AG04450 (cell line): ENCODE results near the gene FAM181A. TPM values are rescaled to one million over a fixed set of nuclear protein-coding genes. Genes with fewer than 3 reads are reported as not detected.

Source experiments
- CTCF ChIA-PET: fragments of 300-600, 350-600 bp; formaldehyde crosslinking; extraction: SDS; loops from one replicate; lab custom pipeline; 2022; ENCODE audit warnings: antibody characterized with exemption, inconsistent platforms; lab: Charles Lee
- POLR2A ChIA-PET: fragments of 350-600 bp; formaldehyde crosslinking; extraction: SDS; loops from one replicate; lab custom pipeline; 2021; ENCODE audit warnings: antibody characterized with exemption, inconsistent platforms; lab: Yijun Ruan, JAX
- DNase-seq: peaks from one replicate; pipeline ENCODE4 v3.0.0-alpha.2; 2011; ENCODE audit warnings: low read depth, low spot score
- H3K27ac ChIP-seq: one replicate; pipeline ENCODE4 v1.5.1; 2012; ENCODE audit warnings: low read depth, low read length, control low read depth
- H3K27me3 ChIP-seq: one replicate; pipeline ENCODE4 v1.6.0; 2012; ENCODE audit warnings: low read length; ENCODE audit not compliant: control insufficient read depth, insufficient read depth
- H3K4me3 ChIP-seq: 2 replicates; pipeline ENCODE4 v1.5.1; 2011; ENCODE audit warnings: mild to moderate bottlenecking, low read depth, low read length, control low read depth
- H3K9me3 ChIP-seq: 2 replicates; pipeline ENCODE4 v1.5.1; 2012; ENCODE audit warnings: low read length; ENCODE audit not compliant: control insufficient read depth, insufficient read depth
- CTCF ChIP-seq: IDR thresholded peaks from 2 replicates; pipeline ENCODE4 v1.5.1; 2011; ENCODE audit warnings: low read depth, low read length, control low read depth, inconsistent platforms
- polyA plus RNA-seq: library from polyadenylated mRNA; depleted of rRNA; stranded (reverse); fragments of >200 nt; gene quantifications from 2 replicates; pipeline ENCODE4 v1.2.3, GENCODE V29; 2011

Gene FAM181A
- polyA plus RNA-seq, 1 experiment: not detected

- peaks cover 2% of the 10 kb centered on the region for H3K27me3 ChIP-seq
- no peak overlapping the region for H3K4me3 ChIP-seq
- ChIA-PET CTCF (interaction anchor here (0.6 to 8.2 kb wide), 37 partner anchors 9 to 494 kb away, joined by 3 to 270 read pairs (median 6); partner anchors contain the start of genes ASB2, CCDC197, FAM181A and IFI27L2), POLR2A (interaction anchor here (0.7 kb wide), 1 partner anchor 231 kb away, joined by 3 read pairs; no protein-coding TSS in a partner anchor)
- no peak for TF ChIP-seq CTCF
- H3K9me3 ChIP-seq: no peaks in the 10 kb centered on the region; the same call in 1 of the 2 replicates
- H3K27ac ChIP-seq: peak overlapping the region; percentile 21
- no peak for DNase-seq
Measured at GRCh38 chr14:93940437-93940836, 13.3 kb downstream of the FAM181A start.

- CTCF ChIA-PET: interaction anchor here (1.3 to 8.2 kb wide), 7 partner anchors 51 to 241 kb away, joined by 4 to 270 read pairs (median 35); partner anchors contain the start of genes CCDC197, IFI27L2 and OTUB2
- Histone ChIP-seq H3K27ac (peak overlapping the region; percentile 73), H3K4me3 (no peak overlapping the region), H3K27me3 (no peaks in the 10 kb centered on the region), H3K9me3 (no peaks in the 10 kb centered on the region; the same call in 1 of the 2 replicates)
- no peak for TF ChIP-seq CTCF
- POLR2A ChIA-PET: interaction anchor here (0.5 kb wide), 1 partner anchor 45 kb away, joined by 4 read pairs; no protein-coding TSS in a partner anchor
- peak; percentile 66 for DNase-seq
Measured at GRCh38 chr14:93941293-93941910, 14.3 kb downstream of the FAM181A start.

- ChIA-PET POLR2A (no interaction called here), CTCF (interaction anchor here (1.0 to 8.2 kb wide), 3 partner anchors 57 to 194 kb away, joined by 3 to 270 read pairs (median 65); partner anchors contain the start of gene CCDC197)
- no peaks in the 10 kb centered on the region; the same call in 1 of the 2 replicates for H3K9me3 ChIP-seq
- no peak overlapping the region for H3K27ac ChIP-seq
- H3K27me3 ChIP-seq: peaks cover 3% of the 10 kb centered on the region
- H3K4me3 ChIP-seq: no peak overlapping the region
- peak; percentile 27 for DNase-seq
- no peak for TF ChIP-seq CTCF
Measured at GRCh38 chr14:93943052-93943451, 15.9 kb downstream of the FAM181A start.

- no peak overlapping the region for H3K27ac ChIP-seq
- TF ChIP-seq CTCF: no peak
- H3K27me3 ChIP-seq: peaks cover 3% of the 10 kb centered on the region
- POLR2A ChIA-PET: no interaction called here
- DNase-seq: no peak
- CTCF ChIA-PET: interaction anchor here (1.0 to 4.9 kb wide), 2 partner anchors 57 to 193 kb away, joined by 3 to 65 read pairs; no protein-coding TSS in a partner anchor
- no peak overlapping the region for H3K4me3 ChIP-seq
- no peaks in the 10 kb centered on the region; the same call in 1 of the 2 replicates for H3K9me3 ChIP-seq
Measured at GRCh38 chr14:93943930-93944329, 16.8 kb downstream of the FAM181A start.
